ENCODE results near the gene ICE1. TPM values are rescaled to one million over a fixed set of nuclear protein-coding genes. Genes with fewer than 3 reads are reported as not detected.

The ICE1 gene
- polyA plus RNA-seq, 2 of the 4 experiments (the other 2 are of a cell fraction) = 16.3 to 33.1 TPM

DNA sequence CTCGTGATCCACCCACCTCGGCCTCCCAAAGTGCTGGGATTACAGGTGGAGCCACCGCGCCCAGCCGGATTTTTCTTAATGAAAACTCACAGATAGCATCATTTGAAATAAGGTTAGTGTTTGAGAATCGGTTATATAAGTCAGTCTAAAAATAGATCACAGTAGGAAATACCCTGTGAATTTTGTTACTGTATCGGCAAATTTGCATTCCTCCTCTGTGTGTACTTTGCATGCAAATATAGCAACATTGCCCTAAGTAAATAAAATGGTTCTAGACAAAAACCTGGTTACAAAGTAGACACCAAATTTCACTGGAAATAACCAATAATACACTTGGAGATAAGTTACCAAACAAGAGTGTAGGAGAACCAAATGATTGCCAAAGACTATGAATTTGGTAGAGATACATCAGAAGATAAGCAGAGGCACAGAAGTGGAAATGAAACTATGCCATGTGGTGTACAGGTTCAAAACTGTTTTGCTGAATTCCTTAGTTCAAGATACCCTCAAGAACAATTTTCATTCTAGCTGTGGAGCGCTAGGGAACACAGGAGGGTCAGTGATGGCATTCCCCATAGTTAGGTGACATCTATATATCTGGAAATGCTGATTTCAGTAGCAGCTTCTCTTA is 58.1 kb downstream of the ICE1 start:
- no peak for TF ChIP-seq ZC3H11A (IDR thresholded peaks at IDR 0.05)
- FAIRE-seq (no peak), ATAC-seq (no peak), DNase-seq (ENCODE audit: low read depth in 1 of 2, low spot score in 1 of 2) (no peak)
- ChIA-PET CTCF (no interaction called here), POLR2A (interaction anchor here (0.7 kb wide), 1 partner anchor 1060 kb away, joined by 8 read pairs; no protein-coding TSS in a partner anchor)
- 94% methylated on average over 8 of the region's 8 CpGs for WGBS (ENCODE audit: missing lambda C conversion rate)
- no peak overlapping the region for H3K27ac ChIP-seq
- no peak overlapping the region for H3K4me2 ChIP-seq
- no peaks in the 10 kb centered on the region for H3K4me1 ChIP-seq
- H3K9me3 ChIP-seq = no peaks in the 10 kb centered on the region
- no peak overlapping the region for H3K4me3 ChIP-seq

DNA sequence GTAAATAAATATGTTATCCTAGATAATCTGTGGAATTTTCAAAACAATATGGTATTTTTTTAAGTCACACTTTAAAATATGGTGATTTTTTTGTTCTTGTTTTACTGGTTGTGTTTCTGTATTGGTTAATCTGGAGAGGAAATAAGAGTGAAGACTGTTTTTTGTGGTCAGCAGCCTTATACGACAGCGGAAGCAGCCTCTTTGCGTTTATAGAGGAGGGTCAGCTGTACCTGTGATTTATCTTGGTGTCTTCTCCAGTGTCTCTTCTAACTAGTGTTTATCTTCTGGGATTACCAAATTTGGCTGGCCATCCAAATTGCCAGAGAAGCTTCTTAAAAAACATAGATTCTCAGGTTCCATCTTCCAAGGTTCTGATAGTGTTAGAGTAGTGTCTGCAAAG is 58.7 kb downstream of the ICE1 start:
- no peaks in the 10 kb centered on the region for H3K4me1 ChIP-seq
- no peaks in the 10 kb centered on the region for H3K9me3 ChIP-seq
- no peak overlapping the region for H3K4me2 ChIP-seq
- DNase-seq (ENCODE audit: low read depth in 1 of 2, low spot score in 1 of 2) = no peak
- 93% methylated on average over 3 of the region's 3 CpGs for WGBS (ENCODE audit: missing lambda C conversion rate)
- no peak overlapping the region for H3K27ac ChIP-seq
- TF ChIP-seq HOXB5 (CRISPR knock-in tag; IDR thresholded peaks at IDR 0.05) = no peak
- TF ChIP-seq JUNB (IDR thresholded peaks at IDR 0.05) = no peak
- no peak for TF ChIP-seq HOXB13 (CRISPR knock-in tag; IDR thresholded peaks at IDR 0.05; ENCODE audit: low read depth)
- TF ChIP-seq, protein P1, sequence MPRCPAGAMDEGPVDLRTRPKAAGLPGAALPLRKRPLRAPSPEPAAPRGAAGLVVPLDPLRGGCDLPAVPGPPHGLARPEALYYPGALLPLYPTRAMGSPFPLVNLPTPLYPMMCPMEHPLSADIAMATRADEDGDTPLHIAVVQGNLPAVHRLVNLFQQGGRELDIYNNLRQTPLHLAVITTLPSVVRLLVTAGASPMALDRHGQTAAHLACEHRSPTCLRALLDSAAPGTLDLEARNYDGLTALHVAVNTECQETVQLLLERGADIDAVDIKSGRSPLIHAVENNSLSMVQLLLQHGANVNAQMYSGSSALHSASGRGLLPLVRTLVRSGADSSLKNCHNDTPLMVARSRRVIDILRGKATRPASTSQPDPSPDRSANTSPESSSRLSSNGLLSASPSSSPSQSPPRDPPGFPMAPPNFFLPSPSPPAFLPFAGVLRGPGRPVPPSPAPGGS (IDR thresholded peaks at IDR 0.05) = no peak
- FAIRE-seq = no peak
- POLR2A ChIA-PET = no interaction called here
- CTCF ChIA-PET = no interaction called here
- ATAC-seq = no peak
- no peak overlapping the region for H3K4me3 ChIP-seq

DNA sequence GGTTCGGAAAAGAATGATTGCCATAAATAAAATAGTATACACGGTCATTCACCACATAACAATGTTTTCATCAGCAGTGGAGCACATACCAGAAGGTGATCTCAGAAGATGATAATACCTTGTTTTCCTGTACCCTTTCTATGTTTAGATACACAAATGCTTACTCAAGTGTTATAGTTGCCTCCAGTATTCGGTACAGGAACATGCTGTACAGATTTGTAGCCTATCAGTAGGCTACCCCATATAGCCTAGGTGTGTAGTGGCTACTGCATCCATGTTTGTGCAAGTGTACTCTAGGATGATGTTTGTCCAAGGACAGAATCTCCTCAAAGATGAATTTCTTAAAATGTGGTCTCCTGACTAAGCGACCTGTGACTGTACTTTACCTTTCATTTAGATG is 59.2 kb downstream of the ICE1 start:
- WGBS (ENCODE audit: missing lambda C conversion rate) = 93% methylated on average over 4 of the region's 4 CpGs
- no peak overlapping the region for H3K4me2 ChIP-seq
- H3K4me3 ChIP-seq = no peak overlapping the region
- ChIA-PET CTCF (no interaction called here), POLR2A (no interaction called here)
- ATAC-seq (no peak), FAIRE-seq (no peak), DNase-seq (ENCODE audit: low read depth in 1 of 2, low spot score in 1 of 2) (no peak)
- TF ChIP-seq, protein P2, sequence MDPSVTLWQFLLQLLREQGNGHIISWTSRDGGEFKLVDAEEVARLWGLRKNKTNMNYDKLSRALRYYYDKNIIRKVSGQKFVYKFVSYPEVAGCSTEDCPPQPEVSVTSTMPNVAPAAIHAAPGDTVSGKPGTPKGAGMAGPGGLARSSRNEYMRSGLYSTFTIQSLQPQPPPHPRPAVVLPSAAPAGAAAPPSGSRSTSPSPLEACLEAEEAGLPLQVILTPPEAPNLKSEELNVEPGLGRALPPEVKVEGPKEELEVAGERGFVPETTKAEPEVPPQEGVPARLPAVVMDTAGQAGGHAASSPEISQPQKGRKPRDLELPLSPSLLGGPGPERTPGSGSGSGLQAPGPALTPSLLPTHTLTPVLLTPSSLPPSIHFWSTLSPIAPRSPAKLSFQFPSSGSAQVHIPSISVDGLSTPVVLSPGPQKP (IDR thresholded peaks at IDR 0.05; ENCODE audit: low read depth, low read length) = no peak
- TF ChIP-seq CHD2 (IDR thresholded peaks at IDR 0.05; ENCODE audit: low read length, partially characterized antibody) (no peak), RFX5 (IDR thresholded peaks at IDR 0.05) (no peak), FOXS1 (CRISPR knock-in tag; IDR thresholded peaks at IDR 0.05) (no peak), PHF8 (IDR thresholded peaks at IDR 0.05; ENCODE audit: borderline replicate concordance, low read depth) (no peak)
- TF ChIP-seq, protein P3, sequence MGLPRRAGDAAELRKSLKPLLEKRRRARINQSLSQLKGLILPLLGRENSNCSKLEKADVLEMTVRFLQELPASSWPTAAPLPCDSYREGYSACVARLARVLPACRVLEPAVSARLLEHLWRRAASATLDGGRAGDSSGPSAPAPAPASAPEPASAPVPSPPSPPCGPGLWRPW (IDR thresholded peaks at IDR 0.05) = no peak
- no peaks in the 10 kb centered on the region for H3K9me3 ChIP-seq
- no peak overlapping the region for H3K27ac ChIP-seq
- no peaks in the 10 kb centered on the region for H3K4me1 ChIP-seq

DNA sequence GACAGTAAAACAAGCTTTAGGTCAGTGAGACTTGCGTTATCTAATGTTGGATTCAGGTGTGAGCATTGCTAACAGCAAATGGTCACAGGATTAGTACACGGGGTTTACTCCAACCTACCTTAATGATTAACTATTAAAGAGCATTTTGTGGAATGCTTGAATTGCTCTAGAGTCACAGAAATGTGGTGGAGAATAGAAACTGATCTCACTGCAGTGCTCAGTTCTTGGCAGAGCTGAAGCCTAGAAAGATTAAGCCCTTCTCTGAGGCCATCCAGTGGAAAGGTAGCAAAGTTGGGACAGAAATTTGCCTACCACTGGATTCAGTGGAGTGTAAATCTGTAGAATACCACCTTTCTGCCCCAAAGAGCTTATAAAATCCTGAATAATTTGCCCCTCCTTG is 60.9 kb downstream of the ICE1 start:
- H3K4me3 ChIP-seq = no peak overlapping the region
- H3K27ac ChIP-seq = no peak overlapping the region
- WGBS (ENCODE audit: missing lambda C conversion rate) = 82% methylated on average over 2 of the region's 2 CpGs
- ATAC-seq = no peak; a peak in 1 of 6 replicates
- no peaks in the 10 kb centered on the region for H3K9me3 ChIP-seq
- H3K4me1 ChIP-seq = no peaks in the 10 kb centered on the region
- no peak for DNase-seq (ENCODE audit: low read depth in 1 of 2, low spot score in 1 of 2)
- CTCF ChIA-PET = interaction anchor here (0.7 to 1.1 kb wide), 2 partner anchors 13 to 604 kb away, joined by 3 to 5 read pairs; no protein-coding TSS in a partner anchor
- TF ChIP-seq RCOR1 (IDR thresholded peaks at IDR 0.05; ENCODE audit: low read depth, low read length) (no peak), TP53 (CRISPR knock-in tag; IDR thresholded peaks at IDR 0.05) (no peak)
- FAIRE-seq = no peak
- no peak overlapping the region for H3K4me2 ChIP-seq
- POLR2A ChIA-PET = no interaction called here

Measured in A549 (cell line).